Ovary (tissue), 9 donors: ENCODE results near the gene OR14A16. TPM values are rescaled to one million over a fixed set of nuclear protein-coding genes. Genes with fewer than 3 reads are reported as not detected.

ENCODE experiments used
- DNase-seq, 5 donors: peaks; one replicate each; pipeline ENCODE4 v3.0.0-alpha.2; 2019 to 2020
- H3K27ac ChIP-seq, 2 donors: fragments of 200-600 bp; one replicate each; pipeline versions ENCODE4 v1.5.1 to v1.8.0; 2019 to 2022
- H3K27me3 ChIP-seq: fragments of 200-600 bp; one replicate; pipeline ENCODE4 v1.8.0; 2022
- H3K36me3 ChIP-seq: fragments of 200-600 bp; sonication (generic); one replicate; pipeline ENCODE4 v1.5.1; 2019
- H3K4me1 ChIP-seq: one replicate; pipeline ENCODE4 v1.8.1; 2013; ENCODE audit warnings: mild to moderate bottlenecking, moderate library complexity; ENCODE audit not compliant: insufficient read depth
- H3K4me3 ChIP-seq: fragments of 200-600 bp; sonication (generic); one replicate; pipeline ENCODE4 v1.5.1; 2017
- H3K9me3 ChIP-seq, 2 donors: fragments of 200-600 bp in 1 of 2; sonication (generic) in 1 of 2; one replicate each; pipeline versions ENCODE4 v1.5.1 to v1.8.1; 2013 to 2019; ENCODE audit warnings: mild to moderate bottlenecking in 1 of 2, moderate library complexity in 1 of 2
- EP300 ChIP-seq: sonication (generic); formaldehyde crosslinking; IDR thresholded peaks from one replicate; pipeline ENCODE4 v1.6.1; 2017; ENCODE audit warnings: antibody characterized with exemption
- POLR2A ChIP-seq: fragments of 450-650 bp; IDR thresholded peaks from one replicate; pipeline ENCODE4 v1.6.1; 2017; ENCODE audit warnings: antibody characterized with exemption, mild to moderate bottlenecking, moderate library complexity
- WGBS, 3 donors: extraction: QIAGEN DNeasy Blood & Tissue Kit in 1 of 3; methylation state at CpG; one replicate each; pipeline versions ENCODE4 v1.1.5 to v1.1.7; 2013 to 2017; 5-methylcytosine and 5-hydroxymethylcytosine counted together
- intact Hi-C, 4 donors: fragments of 100-400 bp; cut with DNase I; formaldehyde crosslinking; loops; one replicate each; pipeline versions ENCODE4 v1.11.0 to v1.15.1; 2022 to 2023
- polyA plus RNA-seq, 2 donors: library from polyadenylated mRNA; stranded (reverse); fragments of 200-250 nt in 1 of 2; fragments of 350-450 nt in 1 of 2; fragmentation: Illumina TruSeq in 1 of 2; extraction: RNeasy Lipid Tissue Mini Kit (QIAGEN cat#74804) in 1 of 2; gene quantifications; one replicate each; pipeline ENCODE4 v1.2.3, GENCODE V29; 2013 to 2014
- total RNA-seq, 7 donors: library from RNA; depleted of rRNA in 2 of 7; stranded (reverse); fragments of >200 nt in 2 of 7; fragmentation: NEBNext Ultra II Directional in 3 of 7; extraction: Animal tissue kit (Norgen Biotek cat#: 25700) in 3 of 7; gene quantifications; one replicate each; pipeline versions ENCODE4 v1.1.0 to v1.2.4, GENCODE V29; 2016 to 2023
- TF ChIP-seq, protein P1 (sequence below), 3 donors: fragments of 450-650 bp in 2 of 3; fragments of 200-600 bp in 1 of 3; IDR thresholded peaks; one replicate each; pipeline versions ENCODE4 v1.5.1 to v1.8.0; 2016 to 2022; ENCODE audit warnings: antibody characterized with exemption in 3 of 3, mild to moderate bottlenecking in 1 of 3
- donor health status: DM: no; HTN: no; CAD: no; lungs with moderate emphysema.
- donor health status: DM: no; HTN: no; CAD: no.
- donor health status: Bipolar disorder and iron deficiency.
- donor health status: DM: yes; HTN: yes; CAD: no.
- donor health status: DM: no; HTN: no; CAD: no.
- donor health status: DM: yes; HTN: yes; CAD: no.

Gene OR14A16
- total and polyA plus RNA-seq, 9 donors: not detected

DNA sequence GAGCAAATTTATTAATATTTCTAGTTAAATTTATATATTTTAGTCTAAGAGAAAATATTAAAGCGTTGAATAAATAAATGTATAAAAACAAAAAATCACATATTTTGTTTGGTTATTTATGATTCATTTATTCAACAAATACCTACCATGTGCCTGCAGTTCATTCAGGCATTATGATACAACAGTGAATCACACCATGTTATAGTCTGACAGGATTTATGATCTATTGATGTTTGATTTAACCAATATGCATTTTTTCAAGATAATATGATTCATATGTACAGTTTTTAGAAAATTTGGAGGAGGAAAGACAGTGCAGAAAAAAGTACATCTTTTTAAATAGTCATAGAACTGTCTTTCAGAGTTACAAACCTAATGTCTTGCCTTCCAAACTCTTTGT, 25.7 kb upstream of the OR14A16 start:
- Histone ChIP-seq H3K4me1 (no peaks in the 10 kb centered on the region), H3K36me3 (no peaks in the 10 kb centered on the region), H3K27ac (no peak overlapping the region), H3K9me3 (no peaks in the 10 kb centered on the region), H3K4me3 (no peak overlapping the region), H3K27me3 (no peaks in the 10 kb centered on the region)
- no peak for DNase-seq
- WGBS, 3 donors: 72 to 85% (median 73%) methylated on average over 1 of the region's 1 CpG
- intact Hi-C loops: no loop called here
- TF ChIP-seq POLR2A: no peak
- TF ChIP-seq, protein P1, sequence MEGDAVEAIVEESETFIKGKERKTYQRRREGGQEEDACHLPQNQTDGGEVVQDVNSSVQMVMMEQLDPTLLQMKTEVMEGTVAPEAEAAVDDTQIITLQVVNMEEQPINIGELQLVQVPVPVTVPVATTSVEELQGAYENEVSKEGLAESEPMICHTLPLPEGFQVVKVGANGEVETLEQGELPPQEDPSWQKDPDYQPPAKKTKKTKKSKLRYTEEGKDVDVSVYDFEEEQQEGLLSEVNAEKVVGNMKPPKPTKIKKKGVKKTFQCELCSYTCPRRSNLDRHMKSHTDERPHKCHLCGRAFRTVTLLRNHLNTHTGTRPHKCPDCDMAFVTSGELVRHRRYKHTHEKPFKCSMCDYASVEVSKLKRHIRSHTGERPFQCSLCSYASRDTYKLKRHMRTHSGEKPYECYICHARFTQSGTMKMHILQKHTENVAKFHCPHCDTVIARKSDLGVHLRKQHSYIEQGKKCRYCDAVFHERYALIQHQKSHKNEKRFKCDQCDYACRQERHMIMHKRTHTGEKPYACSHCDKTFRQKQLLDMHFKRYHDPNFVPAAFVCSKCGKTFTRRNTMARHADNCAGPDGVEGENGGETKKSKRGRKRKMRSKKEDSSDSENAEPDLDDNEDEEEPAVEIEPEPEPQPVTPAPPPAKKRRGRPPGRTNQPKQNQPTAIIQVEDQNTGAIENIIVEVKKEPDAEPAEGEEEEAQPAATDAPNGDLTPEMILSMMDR (IDR thresholded peaks at IDR 0.05): no peak
- TF ChIP-seq EP300: no peak

DNA sequence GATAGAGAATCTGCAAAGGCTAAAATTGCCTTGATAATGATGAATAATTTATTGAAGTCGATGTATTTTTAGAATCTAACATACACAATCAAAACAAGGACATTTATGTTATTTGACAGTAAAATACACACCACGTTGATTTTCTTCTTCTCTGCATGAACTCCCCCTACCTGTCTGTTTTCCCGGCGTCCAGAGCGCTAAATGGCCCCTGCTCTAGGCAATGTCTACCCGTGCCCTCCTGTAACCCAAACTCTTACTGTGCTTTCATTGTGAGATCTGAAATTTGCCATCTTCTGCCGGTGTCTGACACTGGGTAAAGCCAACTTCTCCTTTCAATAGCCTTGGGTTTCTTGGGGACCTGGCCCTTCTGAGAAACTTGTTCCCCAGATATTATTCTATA, 24.4 kb upstream of the OR14A16 start:
- Histone ChIP-seq H3K4me1 (no peaks in the 10 kb centered on the region), H3K9me3 (no peaks in the 10 kb centered on the region), H3K27ac (no peak overlapping the region), H3K36me3 (no peaks in the 10 kb centered on the region), H3K27me3 (no peaks in the 10 kb centered on the region), H3K4me3 (no peak overlapping the region)
- DNase-seq: no peak
- intact Hi-C loops: no loop called here
- WGBS, 3 donors: 79 to 82% (median 79%) methylated on average over 7 of the region's 7 CpGs
- no peak for TF ChIP-seq POLR2A
- TF ChIP-seq, protein P1 (IDR thresholded peaks at IDR 0.05): no peak
- no peak for TF ChIP-seq EP300

DNA sequence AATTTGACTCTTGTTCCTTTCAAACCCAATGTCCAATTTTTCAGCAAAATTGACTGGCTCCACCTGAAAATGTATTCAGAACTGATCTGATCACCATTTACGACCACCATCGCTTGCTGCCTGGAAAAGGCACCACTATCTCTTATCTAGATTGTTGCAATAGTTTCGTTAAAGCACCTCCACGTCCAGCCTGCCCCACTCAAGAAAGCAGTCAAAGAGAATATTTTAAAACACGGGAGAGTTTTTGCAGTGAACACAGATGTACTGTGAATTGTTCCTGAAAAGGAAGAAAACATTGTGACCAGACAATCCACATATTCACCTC, 21.7 kb upstream of the OR14A16 start:
- H3K36me3 ChIP-seq: no peaks in the 10 kb centered on the region
- 57 to 66% (median 60%) methylated on average over 5 of the region's 5 CpGs for WGBS, 3 donors
- no peak for DNase-seq
- H3K4me1 ChIP-seq: no peaks in the 10 kb centered on the region
- TF ChIP-seq, protein P1 (IDR thresholded peaks at IDR 0.05): no peak
- TF ChIP-seq EP300: no peak
- TF ChIP-seq POLR2A: no peak
- no peak overlapping the region for H3K4me3 ChIP-seq
- intact Hi-C loops: no loop called here
- no peak overlapping the region for H3K27ac ChIP-seq
- no peaks in the 10 kb centered on the region for H3K27me3 ChIP-seq
- no peaks in the 10 kb centered on the region for H3K9me3 ChIP-seq

DNA sequence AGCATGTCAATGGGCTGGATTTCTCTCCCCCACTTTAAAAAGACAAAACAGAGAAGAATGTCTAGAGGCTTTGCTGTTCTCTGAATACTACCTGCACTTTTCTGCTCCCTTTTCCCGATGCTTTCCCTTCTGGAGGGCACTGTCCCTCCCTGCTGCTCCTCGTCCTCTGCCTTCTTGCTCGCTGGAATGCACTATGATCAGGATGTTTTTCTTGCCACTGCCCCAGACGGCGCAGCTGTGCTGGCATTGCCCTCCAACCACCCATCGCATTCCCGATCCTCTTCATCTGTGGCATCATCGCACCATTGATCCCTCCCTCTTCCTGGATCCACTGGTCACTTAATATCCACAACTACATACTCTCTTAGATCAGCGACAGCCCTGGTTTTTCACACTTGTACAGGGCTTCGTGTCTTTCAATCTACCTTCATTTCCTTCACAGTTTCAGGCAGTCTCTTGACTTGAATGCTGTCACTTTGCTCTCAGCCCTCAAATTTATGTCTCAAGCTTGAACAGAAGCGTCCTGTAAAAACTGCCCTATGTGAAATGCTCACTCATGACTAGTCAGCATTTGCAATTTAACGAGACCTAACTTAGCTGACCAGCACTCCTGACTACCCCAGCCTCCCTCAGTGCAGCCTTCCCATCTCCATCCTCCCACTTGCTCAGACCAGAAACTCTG, 21.2 kb upstream of the OR14A16 start:
- Histone ChIP-seq H3K27me3 (no peaks in the 10 kb centered on the region), H3K4me3 (no peak overlapping the region), H3K36me3 (no peaks in the 10 kb centered on the region), H3K9me3 (no peaks in the 10 kb centered on the region), H3K27ac (no peak overlapping the region), H3K4me1 (no peaks in the 10 kb centered on the region)
- no peak for DNase-seq
- TF ChIP-seq POLR2A: no peak
- TF ChIP-seq, protein P1 (IDR thresholded peaks at IDR 0.05): no peak
- no peak for TF ChIP-seq EP300
- WGBS, 3 donors: 58 to 68% (median 59%) methylated on average over 12 of the region's 12 CpGs
- intact Hi-C loops: no loop called here
